Right renal pelvis (tissue), 4 donors: ENCODE measurements around the gene RNF39. TPM values are rescaled to one million over a fixed set of nuclear protein-coding genes. Genes with fewer than 3 reads are reported as not detected.

Experiments used
- DNase-seq, 4 donors: peaks; one replicate each; pipeline ENCODE4 v3.0.0-alpha.2; 2013; ENCODE audit warnings: low read depth in 4 of 4, low spot score in 3 of 4, missing footprints in 1 of 4
- polyA plus RNA-seq, 4 donors: library from polyadenylated mRNA; unstranded; fragments of 120-200 nt; gene quantifications; one replicate each; pipeline ENCODE4 v1.2.1, GENCODE V29; 2013; ENCODE audit not compliant: insufficient read length in 4 of 4

Gene RNF39
- polyA plus RNA-seq, 4 donors: 1.3 to 1.6 (median 1.5) TPM

GRCh38 chr6:30097902-30098768, 22.6 kb upstream of the RNF39 start:
- no peak for DNase-seq

DNA sequence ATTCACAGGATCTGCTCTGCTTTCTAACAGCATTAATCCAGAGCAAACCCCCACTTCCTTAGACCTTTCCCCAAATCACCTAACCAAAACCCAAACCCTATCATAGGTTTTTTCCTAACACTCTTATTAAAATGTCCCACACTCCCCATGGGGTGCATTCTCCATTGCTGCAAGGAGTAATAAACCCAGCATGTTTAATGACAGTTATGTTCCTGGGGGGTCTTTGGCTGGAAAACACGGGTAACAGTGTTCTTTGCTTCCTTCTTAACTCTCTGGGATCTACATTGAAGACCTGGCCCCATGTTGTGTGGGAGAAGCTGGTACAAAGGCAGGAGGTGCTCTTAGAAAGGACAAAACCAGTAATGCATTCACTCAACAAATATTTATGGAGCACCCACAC, 21.3 kb upstream of the RNF39 start:
- no peak for DNase-seq

DNA sequence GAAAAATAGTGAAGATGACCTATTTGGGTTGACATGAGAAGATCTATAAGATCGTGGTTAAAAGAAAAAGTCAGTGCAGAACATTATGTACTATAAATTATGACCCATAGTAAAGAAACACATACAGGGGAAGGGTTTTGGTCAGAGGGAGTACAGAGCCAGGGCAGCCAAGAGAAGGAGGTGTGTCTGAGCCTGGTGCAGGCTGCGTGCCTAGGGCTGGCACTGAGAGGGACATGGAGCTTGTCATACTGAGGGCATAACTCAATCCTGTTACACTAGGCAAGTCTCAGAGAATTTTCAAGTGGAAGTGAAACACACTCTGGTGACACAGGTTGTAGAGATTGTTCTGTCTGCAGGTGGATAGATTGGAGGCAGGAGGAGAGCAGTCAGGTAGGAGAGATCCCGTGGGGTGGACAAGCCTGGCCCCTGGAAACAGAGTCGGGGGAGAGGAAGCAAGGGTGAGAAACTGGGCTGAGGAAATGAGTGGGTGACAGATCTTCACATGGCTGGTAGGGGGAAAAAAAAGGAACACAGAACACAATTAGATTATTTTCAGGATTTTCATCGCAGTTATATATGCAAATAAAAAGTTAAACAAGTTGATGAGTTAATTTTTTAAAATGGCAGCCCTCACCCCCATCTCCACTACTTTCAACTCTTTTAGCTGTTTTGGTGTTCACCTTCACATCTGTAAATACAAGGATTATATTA, 18.5 kb upstream of the RNF39 start:
- DNase-seq: no peak

DNA sequence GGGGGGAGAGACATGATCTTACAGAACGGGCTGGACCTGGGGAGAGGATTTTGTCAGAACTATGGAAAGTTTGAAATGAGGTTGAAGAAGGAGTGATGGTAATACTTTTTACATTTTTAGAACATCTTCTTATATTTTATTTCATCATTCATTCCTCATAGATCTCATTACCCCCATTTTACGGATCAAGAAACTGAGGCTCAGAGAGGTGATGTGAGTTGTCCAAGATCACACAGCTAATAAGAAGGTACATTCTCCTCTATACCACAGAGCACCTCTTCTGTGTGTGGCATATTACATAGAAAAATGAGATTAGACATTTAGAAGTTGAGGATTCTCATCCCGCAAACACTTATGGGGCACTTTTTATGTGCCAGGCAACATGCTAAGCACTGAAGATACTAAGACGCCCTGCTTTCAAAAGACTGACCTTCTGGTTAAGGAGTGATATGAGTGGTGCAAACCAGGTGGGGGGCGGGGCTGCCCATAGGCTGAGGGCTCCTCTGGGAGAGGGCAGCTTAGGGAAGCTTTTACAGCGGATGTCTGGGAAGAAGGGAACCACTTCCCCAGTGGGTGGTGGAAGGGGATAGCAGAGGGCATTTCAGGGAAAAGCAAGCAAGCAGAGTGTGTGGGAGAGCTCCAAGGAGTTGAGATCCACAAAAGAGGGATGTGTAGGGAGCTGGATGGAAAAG, 17.4 kb upstream of the RNF39 start:
- DNase-seq: no peak

GRCh38 chr6:30091577-30092381, 16.2 kb upstream of the RNF39 start:
- no peak for DNase-seq

DNA sequence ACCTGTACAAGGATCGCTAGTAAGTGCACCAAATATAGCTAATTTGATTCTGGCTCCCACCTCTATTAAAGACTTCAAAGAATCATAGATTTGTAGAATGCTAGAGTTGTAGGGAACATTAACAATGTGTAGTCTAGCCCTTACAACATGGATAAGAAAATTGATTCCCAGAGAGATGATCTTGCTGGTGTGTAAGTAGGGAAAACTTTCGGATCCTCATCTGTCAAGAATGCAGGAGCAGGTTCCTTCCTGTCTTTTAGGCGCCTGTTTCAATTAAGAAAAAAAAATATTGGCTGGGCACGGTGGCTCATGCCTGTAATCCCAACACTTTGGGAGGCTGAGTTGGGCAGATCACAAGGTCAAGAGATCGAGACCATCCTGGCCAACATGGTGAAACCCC, 12.3 kb upstream of the RNF39 start:
- DNase-seq: no peak

DNA sequence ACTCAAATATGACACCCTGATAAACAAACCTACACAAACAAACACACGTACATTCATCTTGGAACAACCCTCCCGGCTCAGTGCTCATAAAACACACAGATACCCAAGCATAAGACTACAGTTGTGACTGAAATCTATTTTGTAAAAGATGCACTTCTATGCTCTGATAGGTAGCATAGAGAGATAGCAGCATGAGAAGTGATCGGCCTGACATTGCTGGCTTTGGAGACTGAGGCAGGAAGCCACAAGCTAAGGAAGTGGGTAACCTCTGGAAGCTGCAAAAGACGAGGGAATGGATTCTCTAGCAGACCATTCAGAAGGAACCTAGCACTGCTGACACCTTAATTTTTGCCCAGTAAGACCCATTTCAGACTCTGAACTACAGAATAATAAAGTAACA, 1.6 kb upstream of the RNF39 start:
- DNase-seq: no peak

GRCh38 chr6:30075790-30076732, 492 bp upstream of the RNF39 start:
- DNase-seq: no peak

DNA sequence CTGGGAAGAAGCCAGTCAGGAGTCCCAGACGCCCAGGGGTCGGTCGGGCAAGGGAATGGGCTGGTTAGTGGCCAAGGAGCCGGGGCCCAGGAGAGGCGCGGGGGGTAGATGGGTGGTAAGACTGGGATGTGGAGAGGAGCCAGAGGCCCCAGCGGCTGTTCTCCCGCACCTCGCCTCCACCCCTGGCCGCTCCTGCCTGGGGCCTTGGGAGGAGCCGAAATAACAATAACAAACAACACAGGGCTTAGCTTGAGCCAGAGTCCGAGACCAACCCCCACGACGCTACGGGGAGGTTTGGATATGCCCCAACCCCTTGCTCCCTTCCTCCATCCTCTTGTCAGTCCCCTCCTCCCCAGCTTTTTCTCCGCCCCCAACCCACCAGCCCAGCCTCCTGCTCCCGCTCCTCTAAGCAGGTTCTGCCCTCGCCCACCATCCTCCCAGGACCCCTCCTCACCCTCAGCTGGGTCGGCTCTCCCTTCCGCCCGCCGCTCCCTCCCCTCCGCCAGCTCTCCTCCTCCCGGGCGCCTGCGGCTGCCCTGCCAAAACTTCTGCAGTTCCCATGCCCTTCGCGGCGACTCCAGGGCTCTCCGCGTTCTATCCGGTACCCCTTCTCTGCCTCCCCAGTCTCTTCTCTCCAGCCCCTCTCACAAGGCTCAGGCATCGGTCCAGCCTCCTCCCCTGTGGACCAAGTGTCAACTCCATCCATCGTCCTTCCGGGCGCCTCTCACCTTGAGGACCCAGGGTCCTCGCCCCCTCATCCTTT, 1.1 kb downstream of the RNF39 start:
- no peak for DNase-seq

GRCh38 chr6:30073489-30074235, 1.9 kb downstream of the RNF39 start:
- no peak for DNase-seq

DNA sequence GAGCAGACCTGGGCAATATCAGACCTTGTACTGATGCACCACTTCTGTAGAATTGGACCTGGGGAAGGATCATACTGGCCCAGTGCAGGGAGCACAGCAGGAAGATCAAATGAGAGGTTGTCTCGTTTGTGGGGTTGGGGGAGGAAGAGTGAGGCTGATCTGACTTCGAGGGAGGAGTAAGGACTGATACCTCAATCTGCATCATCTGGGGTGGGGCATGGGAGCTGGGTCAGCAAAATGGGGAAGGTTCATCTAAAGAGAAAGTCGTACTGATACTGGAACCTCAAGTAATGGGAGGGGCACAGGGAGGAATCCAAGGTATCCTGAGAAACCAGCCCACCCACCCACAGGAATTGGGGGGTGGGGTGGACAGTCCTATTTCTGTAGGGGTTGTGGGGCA, 3.7 kb downstream of the RNF39 start:
- DNase-seq: no peak

DNA sequence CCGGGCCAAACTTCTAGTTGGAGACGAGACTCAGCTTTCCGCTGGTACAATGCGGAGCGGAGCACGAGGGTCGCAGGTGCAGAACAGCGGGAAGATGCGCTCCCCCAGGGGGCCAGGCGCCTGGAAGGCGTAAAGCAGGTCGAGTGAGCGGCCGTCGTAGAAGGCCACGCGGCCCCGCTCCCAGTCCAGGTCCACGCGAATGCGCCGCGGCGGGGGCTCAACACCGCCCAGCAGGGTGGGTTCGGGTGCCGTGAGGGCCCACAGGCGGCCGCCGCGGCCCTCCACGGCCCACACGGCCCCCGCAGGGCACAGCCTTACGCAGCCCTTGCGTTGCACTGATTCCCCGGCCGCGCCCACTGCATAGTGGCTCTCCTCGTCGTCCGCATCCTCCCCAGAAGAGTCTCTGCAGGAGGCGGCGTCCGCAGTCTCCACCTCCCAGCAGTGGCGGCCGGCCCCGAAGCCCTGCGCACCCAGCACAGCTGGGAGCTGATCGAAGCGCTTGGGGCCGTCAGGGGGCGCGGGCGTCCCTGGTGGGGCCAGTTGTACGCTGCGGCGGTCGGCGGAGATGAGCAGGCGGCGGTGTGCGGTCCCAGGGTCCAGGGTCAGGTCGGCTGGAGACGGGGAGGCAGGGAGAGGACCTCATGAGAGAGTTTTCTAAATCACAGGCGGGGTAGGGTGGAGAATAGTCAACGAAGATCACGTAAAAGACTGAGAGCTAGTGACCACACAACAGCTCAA, 4.3 kb downstream of the RNF39 start:
- no peak for DNase-seq

- DNase-seq: no peak
Measured at GRCh38 chr6:30067460-30068139, 8.0 kb downstream of the RNF39 start.

DNA sequence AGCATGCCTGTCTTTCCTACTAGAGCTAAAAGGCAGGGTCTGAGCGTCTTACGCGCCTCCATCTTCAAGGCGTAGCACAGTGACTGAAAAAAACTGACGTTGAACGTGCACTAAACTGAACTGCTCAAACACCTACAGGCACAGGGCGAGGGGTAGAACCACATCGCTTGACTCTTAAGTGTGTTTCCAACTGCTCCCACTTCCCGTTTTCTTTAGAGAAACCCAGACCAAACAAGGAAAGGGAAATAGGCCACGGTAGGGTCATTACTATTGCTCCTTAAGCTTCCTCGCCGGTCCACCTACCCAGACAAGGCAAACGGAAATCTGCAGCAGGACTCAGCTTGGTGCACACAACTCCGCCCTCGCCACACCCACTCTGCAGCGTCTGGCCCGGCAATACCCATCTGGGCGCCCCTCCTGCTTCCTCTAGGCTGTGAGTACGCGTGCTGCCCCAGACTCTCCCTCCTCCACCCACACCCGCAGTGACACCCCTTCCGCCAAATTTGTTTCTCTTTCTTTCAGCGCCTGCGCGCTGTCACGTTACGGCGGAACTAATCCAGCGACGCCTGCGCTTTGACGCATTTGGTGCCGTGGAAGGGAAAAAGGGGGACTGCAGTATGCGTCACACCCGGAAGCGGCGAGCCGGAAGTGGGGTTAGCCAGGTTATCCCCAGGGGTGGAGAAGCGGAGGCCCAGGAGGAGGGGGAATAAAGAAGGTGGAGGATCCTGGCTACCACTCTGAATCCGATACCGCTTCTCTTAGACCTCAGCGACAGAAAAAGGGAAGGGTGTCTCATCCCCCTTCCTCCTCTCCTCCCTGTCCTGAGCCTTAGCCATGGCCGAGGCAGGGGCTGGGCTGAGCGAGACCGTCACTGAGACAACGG, 8.8 kb downstream of the RNF39 start, which contains the start of gene PPP1R11:
TSS of gene PPP1R11 (plus strand) at position 622 of the 883 bp plus-strand sequence. CDS start at position 835, 213 bp downstream.
- DNase-seq: peak; percentile 98 to 99 (median 98)

DNA sequence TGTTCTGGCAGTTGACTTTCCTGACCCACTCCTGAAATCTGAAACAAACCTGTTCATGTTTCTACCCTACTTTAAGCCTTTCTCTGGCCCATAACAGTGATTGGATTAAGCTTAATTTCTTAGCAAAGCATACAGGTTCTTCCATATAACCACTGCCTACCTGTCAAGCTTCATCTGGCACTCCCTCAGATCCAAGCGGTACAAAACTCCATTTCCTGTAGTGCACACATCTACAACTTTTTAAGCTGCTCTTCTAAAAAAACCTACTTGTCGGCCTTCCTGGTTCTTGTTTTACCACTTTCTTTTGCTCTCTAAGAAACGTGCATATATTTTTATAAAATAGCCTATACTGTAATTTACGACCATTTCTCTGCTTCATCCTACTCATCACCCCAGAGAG, 9.5 kb downstream of the RNF39 start:
- no peak for DNase-seq

GRCh38 chr6:30063315-30063714, 12.3 kb downstream of the RNF39 start:
- no peak for DNase-seq
